ENCODE data around the gene ASIP. TPM values are rescaled to one million over a fixed set of nuclear protein-coding genes. Genes with fewer than 3 reads are reported as not detected.
A peak's percentile ranks its signal among the peaks of the same experiment; 100 is the strongest.

ASIP gene
- total and polyA plus RNA-seq, 2 of the 13 experiments (the other 11 are each of a cell fraction or from before 2014, with no cell fraction given): not detected

GRCh38 chr20:34302312-34302722 lies 61.1 kb downstream of the ASIP start (continued):
- TF ChIP-seq ZNF432 (CRISPR knock-in tag; IDR thresholded peaks at IDR 0.05; ENCODE audit: borderline replicate concordance) (no peak), KDM5B (CRISPR knock-in tag; IDR thresholded peaks at IDR 0.05; ENCODE audit: borderline replicate concordance) (no peak), ZNF138 (CRISPR knock-in tag; IDR thresholded peaks at IDR 0.05; ENCODE audit: low read depth) (no peak), TRIM22 (IDR thresholded peaks at IDR 0.05) (no peak), TFAP4 (IDR thresholded peaks at IDR 0.05; ENCODE audit: borderline replicate concordance, low read depth) (0 out of 2 replicates have a peak, but pooled peaks have one; percentile 59), GTF3A (CRISPR knock-in tag; conservative IDR thresholded peaks at IDR 0.05) (0 out of 2 replicates have a peak, but pooled peaks have one; percentile 16), TCF7L2 (IDR thresholded peaks at IDR 0.05; ENCODE audit: low read depth, low read length) (no peak), PLSCR1 (CRISPR knock-in tag; IDR thresholded peaks at IDR 0.05; ENCODE audit: borderline replicate concordance) (no peak), ZNF564 (CRISPR knock-in tag; IDR thresholded peaks at IDR 0.05) (no peak), ZNF512 (CRISPR knock-in tag; IDR thresholded peaks at IDR 0.05) (0 out of 2 replicates have a peak, but pooled peaks have one; percentile 7), DZIP1 (CRISPR knock-in tag; IDR thresholded peaks at IDR 0.05) (no peak), MXD1 (CRISPR knock-in tag; IDR thresholded peaks at IDR 0.05) (no peak), MIER3 (CRISPR knock-in tag; IDR thresholded peaks at IDR 0.05; ENCODE audit: borderline replicate concordance) (no peak), SRF (IDR thresholded peaks at IDR 0.05; ENCODE audit: low read depth, low read length) (no peak), HIC2 (CRISPR knock-in tag; IDR thresholded peaks at IDR 0.05; ENCODE audit: low read depth) (no peak), ZNF552 (CRISPR knock-in tag; IDR thresholded peaks at IDR 0.05; ENCODE audit: borderline replicate concordance) (no peak), LCORL (IDR thresholded peaks at IDR 0.05) (no peak), LCORL (CRISPR knock-in tag; IDR thresholded peaks at IDR 0.05) (no peak; the same call in 1 of the 2 replicates), GATA4 (IDR thresholded peaks at IDR 0.05; ENCODE audit: borderline replicate concordance, low read depth) (0 out of 2 replicates have a peak, but pooled peaks have one; percentile 3), ARNTL (CRISPR knock-in tag; IDR thresholded peaks at IDR 0.05) (no peak)

Data from HepG2 (cell line).